GM10266 (cell line): ENCODE measurements around the gene FAT4.
A peak's percentile ranks its signal among the peaks of the same experiment; 100 is the strongest.

Experiments used
- DNase-seq: peaks from one replicate; pipeline ENCODE4 v3.0.0; 2012; ENCODE audit errors: extremely low spot score
- TF ChIP-seq, protein P1 (sequence below): IDR thresholded peaks from 2 replicates; pipeline ENCODE4 v1.5.1; 2012; ENCODE audit warnings: mild to moderate bottlenecking, low read depth; ENCODE audit not compliant: control insufficient read depth, insufficient read depth; ENCODE audit errors: missing control alignments

The FAT4 gene

DNA sequence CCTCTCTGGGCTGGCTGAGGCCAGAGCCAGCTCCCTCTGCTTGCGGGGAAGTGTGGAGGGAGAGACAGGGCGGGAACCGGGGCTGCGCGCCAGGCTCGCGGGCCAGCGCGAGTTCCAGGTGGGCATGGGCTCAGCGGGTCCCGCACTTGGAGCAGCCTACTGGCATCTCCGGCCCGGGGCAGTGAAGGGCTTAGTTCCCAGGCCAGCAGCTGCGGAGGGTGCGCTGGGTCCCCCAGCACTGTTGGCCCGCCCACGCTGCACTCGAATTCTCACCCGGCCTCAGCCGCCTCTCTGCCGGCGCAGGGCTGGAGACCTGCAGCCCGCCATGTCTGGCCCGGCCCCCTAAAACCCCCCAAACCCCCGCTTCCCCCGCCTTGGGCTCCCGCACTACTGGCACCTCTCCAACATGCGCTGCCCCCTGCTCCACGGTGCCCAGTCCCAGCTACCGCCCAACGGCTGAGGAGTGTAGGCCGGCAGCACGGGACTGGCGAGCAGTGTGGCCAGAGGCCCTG, 33.8 kb upstream of the FAT4 start:
- TF ChIP-seq, protein P1, sequence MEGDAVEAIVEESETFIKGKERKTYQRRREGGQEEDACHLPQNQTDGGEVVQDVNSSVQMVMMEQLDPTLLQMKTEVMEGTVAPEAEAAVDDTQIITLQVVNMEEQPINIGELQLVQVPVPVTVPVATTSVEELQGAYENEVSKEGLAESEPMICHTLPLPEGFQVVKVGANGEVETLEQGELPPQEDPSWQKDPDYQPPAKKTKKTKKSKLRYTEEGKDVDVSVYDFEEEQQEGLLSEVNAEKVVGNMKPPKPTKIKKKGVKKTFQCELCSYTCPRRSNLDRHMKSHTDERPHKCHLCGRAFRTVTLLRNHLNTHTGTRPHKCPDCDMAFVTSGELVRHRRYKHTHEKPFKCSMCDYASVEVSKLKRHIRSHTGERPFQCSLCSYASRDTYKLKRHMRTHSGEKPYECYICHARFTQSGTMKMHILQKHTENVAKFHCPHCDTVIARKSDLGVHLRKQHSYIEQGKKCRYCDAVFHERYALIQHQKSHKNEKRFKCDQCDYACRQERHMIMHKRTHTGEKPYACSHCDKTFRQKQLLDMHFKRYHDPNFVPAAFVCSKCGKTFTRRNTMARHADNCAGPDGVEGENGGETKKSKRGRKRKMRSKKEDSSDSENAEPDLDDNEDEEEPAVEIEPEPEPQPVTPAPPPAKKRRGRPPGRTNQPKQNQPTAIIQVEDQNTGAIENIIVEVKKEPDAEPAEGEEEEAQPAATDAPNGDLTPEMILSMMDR, result no peak
- no peak for DNase-seq

DNA sequence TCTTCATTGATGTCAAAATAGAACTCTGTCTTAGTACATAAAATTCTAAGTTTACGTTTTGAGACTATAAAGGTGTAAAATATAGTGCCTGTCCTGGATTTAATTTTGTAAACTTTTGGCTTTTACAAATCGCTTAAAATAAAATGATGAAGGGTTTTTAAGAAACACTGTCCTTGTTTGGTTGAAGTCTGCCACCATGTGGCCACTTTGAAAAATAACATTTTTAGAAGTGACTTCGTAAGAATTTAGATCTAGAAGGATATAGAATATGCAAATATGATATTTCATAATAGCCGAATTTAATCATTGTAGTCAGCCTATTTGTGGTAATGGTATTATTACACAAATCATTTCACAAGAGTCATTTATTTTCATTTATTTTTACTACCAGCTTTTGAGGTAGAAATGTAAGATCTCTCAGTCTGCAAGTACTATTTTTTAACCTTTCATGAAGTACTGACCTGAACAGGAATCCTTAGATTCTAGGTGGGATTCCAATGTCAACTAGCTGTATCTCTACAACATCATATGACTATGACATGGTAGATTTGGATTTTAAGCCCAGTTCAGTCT, 31.0 kb upstream of the FAT4 start:
- DNase-seq, result peak; percentile 24
- TF ChIP-seq, protein P1, result peak; percentile 41

DNA sequence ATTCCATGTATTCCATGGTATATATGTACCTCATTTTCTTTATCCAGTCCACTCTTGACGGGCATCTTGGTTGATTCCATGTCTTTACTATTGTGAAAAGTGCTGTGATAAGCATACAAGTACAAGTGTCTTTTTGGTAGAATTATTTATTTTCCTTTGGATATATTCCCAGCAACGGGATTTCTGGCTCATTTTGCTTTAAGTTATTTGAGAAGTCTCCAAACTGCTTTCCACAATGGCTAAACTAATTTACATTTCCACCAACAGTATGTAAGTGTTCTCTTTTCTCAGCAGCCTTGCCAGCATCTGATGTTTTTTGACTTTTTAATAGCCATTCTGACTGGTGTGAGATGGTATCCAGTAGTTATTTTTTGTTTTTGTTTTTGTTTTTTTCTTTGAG, 17.6 kb upstream of the FAT4 start:
- DNase-seq, result no peak
- TF ChIP-seq, protein P1, result no peak

DNA sequence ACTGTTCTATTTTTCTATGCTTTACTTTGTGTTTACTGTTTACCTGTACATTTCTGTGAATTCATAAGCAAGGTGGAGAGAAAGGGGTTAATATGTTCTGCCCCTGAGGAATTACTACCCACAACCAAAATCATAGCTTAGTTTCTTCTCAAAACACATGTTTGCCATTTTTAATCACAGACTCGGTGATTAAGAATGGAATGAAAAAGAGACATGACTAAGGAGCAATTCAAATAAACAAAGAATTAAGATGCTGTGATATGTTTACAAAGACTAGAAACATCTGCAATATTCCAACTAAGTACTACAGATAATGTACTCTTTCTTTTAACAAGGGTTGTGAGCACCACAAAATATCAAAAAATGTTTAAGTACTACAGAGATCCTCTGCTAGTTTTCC, 11.7 kb upstream of the FAT4 start:
- TF ChIP-seq, protein P1, result no peak
- DNase-seq, result no peak

DNA sequence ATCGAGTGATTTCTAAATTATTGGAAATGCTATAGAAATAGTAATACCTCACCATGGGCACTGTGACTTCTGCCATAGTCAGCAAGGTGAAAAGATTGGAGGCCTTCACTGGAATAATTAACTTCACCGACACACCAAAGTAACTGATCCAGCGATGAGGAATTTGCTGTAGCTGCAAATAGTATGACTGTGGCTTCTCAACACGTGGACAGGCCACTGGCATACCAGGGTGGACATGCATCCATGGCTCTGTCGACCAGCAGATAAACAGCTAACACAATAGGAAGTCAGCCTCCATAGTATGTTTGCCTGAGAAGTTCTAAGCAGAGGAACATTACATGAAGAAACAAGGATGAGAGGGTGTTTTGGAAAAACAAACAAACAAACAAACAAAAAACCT, 10.9 kb upstream of the FAT4 start:
- DNase-seq, result no peak
- TF ChIP-seq, protein P1, result no peak

DNA sequence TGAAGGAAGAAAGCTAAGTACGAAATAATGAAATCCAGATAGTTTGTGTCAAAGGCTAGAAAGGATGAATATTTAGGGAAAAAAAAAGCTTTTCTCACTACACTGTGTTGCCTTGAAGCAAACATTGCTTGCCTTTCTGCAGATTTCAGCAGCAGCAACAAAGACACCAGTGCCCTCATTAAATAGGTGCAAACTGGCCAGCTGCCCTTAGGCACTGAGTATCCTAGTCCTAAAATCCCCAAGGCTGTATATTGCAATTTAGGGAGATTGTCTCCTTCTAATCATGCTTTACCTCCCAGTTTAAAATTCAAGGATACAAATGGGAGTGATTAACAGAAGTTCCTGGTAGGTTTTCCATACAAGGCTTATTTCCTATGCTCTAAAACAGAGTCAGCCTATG, 8.6 kb upstream of the FAT4 start:
- no peak for DNase-seq
- TF ChIP-seq, protein P1, result no peak

DNA sequence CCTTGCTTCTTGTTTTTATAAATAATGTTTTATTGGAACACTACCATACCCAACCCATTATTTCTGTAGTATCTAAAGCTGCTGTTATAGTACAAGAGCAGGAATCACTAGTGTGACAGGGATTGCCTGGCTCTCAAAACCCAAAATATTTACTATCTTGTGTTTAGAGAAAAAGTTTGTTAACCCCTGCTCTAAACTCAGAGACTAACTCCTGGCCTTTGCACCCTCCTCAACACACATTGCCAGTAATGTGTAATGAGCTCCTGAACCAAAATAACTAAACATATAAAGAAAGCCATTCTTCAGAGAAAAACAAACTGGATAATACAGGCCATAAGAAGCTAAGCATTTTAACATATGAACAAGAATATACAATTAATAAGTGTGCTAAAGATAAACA, 8.2 kb upstream of the FAT4 start:
- TF ChIP-seq, protein P1, result no peak
- no peak for DNase-seq
